Amniotic stem cell (primary cell): ENCODE data around the gene MED10.

Experiments
- DNase-seq: peaks from one replicate; lab custom pipeline; 2025; lab: John Stamatoyannopoulos, UW

The MED10 gene

GRCh38 chr5:6348476-6349000 is 29.8 kb downstream of the MED10 start:
- no peak for DNase-seq

GRCh38 chr5:6347673-6348072 is 30.7 kb downstream of the MED10 start:
- DNase-seq: no peak

GRCh38 chr5:6347165-6347564 is 31.2 kb downstream of the MED10 start:
- DNase-seq: no peak

- no peak for DNase-seq
These were observed 33.8 kb downstream of the MED10 start for GRCh38 chr5:6344593-6344989.

GRCh38 chr5:6343951-6344592 is 34.3 kb downstream of the MED10 start:
- DNase-seq: no peak

GRCh38 chr5:6342689-6343315 is 35.5 kb downstream of the MED10 start:
- DNase-seq: no peak

GRCh38 chr5:6340100-6340499 is 38.2 kb downstream of the MED10 start:
- no peak for DNase-seq

GRCh38 chr5:6338871-6339270 is 39.5 kb downstream of the MED10 start:
- no peak for DNase-seq

GRCh38 chr5:6338135-6338534 is 40.2 kb downstream of the MED10 start:
- no peak for DNase-seq

GRCh38 chr5:6333182-6333905 is 45.0 kb downstream of the MED10 start:
- no peak for DNase-seq

- DNase-seq: no peak
These were observed 50.2 kb downstream of the MED10 start for GRCh38 chr5:6328173-6328572.

- DNase-seq: no peak
These were observed 51.6 kb downstream of the MED10 start for GRCh38 chr5:6326776-6327175.

- DNase-seq: no peak
These were observed 56.1 kb downstream of the MED10 start for GRCh38 chr5:6322163-6322713.
